ENCODE data around the gene LATS1. TPM values are rescaled to one million over a fixed set of nuclear protein-coding genes. Genes with fewer than 3 reads are reported as not detected.

Gene LATS1
- total RNA-seq, 1 donor from 2014 or later: 27.9 TPM

- no peaks in the 10 kb centered on the region for H3K9me3 Mint-ChIP-seq (ENCODE audit: unreplicated experiment)
- no peaks in the 10 kb centered on the region for H4K20me1 ChIP-seq (ENCODE audit: insufficient read depth, low read length)
- DNase-seq (ENCODE audit: low read depth) (no peak), FAIRE-seq (no peak)
- no peaks in the 10 kb centered on the region for H3K4me1 Mint-ChIP-seq (ENCODE audit: low read depth, unreplicated experiment)
- no peaks in the 10 kb centered on the region for H3K27me3 Mint-ChIP-seq (ENCODE audit: low read depth, unreplicated experiment)
- H3K27ac ChIP-seq (ENCODE audit: low read depth, low read length): no peak overlapping the region
- no peak overlapping the region for H3K27ac Mint-ChIP-seq (ENCODE audit: unreplicated experiment)
- no peaks in the 10 kb centered on the region for H3K27me3 ChIP-seq (ENCODE audit: insufficient read depth, low read length)
- H3K9ac ChIP-seq (ENCODE audit: low read length): no peak overlapping the region
- no peak overlapping the region for H3K4me3 Mint-ChIP-seq (ENCODE audit: unreplicated experiment)
- H3K4me2 ChIP-seq (ENCODE audit: low read length): no peak overlapping the region
- no peak overlapping the region for H2AFZ ChIP-seq (ENCODE audit: low read depth, low read length)
- TF ChIP-seq EZH2 (IDR thresholded peaks at IDR 0.05; ENCODE audit: insufficient read depth, low read length): no peak
- TF ChIP-seq, protein P1, sequence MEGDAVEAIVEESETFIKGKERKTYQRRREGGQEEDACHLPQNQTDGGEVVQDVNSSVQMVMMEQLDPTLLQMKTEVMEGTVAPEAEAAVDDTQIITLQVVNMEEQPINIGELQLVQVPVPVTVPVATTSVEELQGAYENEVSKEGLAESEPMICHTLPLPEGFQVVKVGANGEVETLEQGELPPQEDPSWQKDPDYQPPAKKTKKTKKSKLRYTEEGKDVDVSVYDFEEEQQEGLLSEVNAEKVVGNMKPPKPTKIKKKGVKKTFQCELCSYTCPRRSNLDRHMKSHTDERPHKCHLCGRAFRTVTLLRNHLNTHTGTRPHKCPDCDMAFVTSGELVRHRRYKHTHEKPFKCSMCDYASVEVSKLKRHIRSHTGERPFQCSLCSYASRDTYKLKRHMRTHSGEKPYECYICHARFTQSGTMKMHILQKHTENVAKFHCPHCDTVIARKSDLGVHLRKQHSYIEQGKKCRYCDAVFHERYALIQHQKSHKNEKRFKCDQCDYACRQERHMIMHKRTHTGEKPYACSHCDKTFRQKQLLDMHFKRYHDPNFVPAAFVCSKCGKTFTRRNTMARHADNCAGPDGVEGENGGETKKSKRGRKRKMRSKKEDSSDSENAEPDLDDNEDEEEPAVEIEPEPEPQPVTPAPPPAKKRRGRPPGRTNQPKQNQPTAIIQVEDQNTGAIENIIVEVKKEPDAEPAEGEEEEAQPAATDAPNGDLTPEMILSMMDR (IDR thresholded peaks at IDR 0.05; ENCODE audit: insufficient read depth, low read depth, low read length): no peak
- H3K9me3 ChIP-seq (ENCODE audit: insufficient read depth, low read depth, low read length): no peaks in the 10 kb centered on the region
- no peak overlapping the region for H3K4me3 ChIP-seq (ENCODE audit: insufficient read depth, low read depth, low read length)
- H3K4me1 ChIP-seq (ENCODE audit: insufficient read depth, low read length): no peaks in the 10 kb centered on the region
- H3K36me3 Mint-ChIP-seq (ENCODE audit: low read depth, unreplicated experiment): no peaks in the 10 kb centered on the region
- no peaks in the 10 kb centered on the region for H3K36me3 ChIP-seq (ENCODE audit: insufficient read depth, low read length)
- H3K79me2 ChIP-seq (ENCODE audit: insufficient read depth, low read length): no peaks in the 10 kb centered on the region
Measured at GRCh38 chr6:149634315-149634714, 83.6 kb downstream of the LATS1 start.

DNA sequence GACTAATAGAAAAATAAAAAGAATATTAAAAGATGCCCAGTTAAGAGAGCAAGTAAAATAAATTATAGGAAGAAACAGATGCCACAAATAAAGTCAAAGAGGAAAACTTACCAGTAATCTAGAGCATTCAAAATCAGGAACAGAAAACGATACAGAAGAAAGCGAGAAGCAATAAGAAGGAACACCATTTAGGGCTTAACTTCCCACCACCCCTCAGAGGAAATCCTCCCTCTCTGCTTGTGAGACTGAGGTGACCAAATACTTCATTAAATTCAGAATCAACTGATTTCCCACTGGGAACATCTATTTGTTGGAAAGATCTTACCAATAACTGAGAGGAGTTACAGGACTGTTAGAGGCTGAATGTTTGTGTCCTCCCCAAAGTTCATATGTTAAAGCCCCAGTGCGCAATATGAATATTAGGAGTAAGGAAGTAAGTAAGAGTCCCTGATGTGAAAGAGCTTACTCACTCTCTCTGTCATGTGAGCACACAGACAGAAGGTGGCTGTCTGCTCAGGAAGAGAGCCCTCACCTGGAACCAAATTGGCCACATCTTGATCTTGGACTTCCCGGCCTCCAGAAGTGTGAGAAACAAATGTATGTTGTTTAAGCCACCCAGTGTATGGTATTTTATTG is 88.9 kb downstream of the LATS1 start:
- Mint-ChIP-seq H3K27ac (ENCODE audit: unreplicated experiment) (no peak overlapping the region), H3K27me3 (ENCODE audit: low read depth, unreplicated experiment) (no peaks in the 10 kb centered on the region), H3K36me3 (ENCODE audit: low read depth, unreplicated experiment) (peaks cover 5% of the 10 kb centered on the region), H3K4me1 (ENCODE audit: low read depth, unreplicated experiment) (no peaks in the 10 kb centered on the region), H3K4me3 (ENCODE audit: unreplicated experiment) (no peak overlapping the region), H3K9me3 (ENCODE audit: unreplicated experiment) (no peaks in the 10 kb centered on the region)
- Histone ChIP-seq H3K27ac (ENCODE audit: low read depth, low read length) (no peak overlapping the region), H3K9me3 (ENCODE audit: insufficient read depth, low read depth, low read length) (no peaks in the 10 kb centered on the region), H2AFZ (ENCODE audit: low read depth, low read length) (no peak overlapping the region), H3K79me2 (ENCODE audit: insufficient read depth, low read length) (no peaks in the 10 kb centered on the region), H3K4me1 (ENCODE audit: insufficient read depth, low read length) (no peaks in the 10 kb centered on the region), H3K36me3 (ENCODE audit: insufficient read depth, low read length) (no peaks in the 10 kb centered on the region), H3K9ac (ENCODE audit: low read length) (no peak overlapping the region), H4K20me1 (ENCODE audit: insufficient read depth, low read length) (peaks cover 4% of the 10 kb centered on the region), H3K4me3 (ENCODE audit: insufficient read depth, low read depth, low read length) (no peak overlapping the region), H3K4me2 (ENCODE audit: low read length) (no peak overlapping the region), H3K27me3 (ENCODE audit: insufficient read depth, low read length) (no peaks in the 10 kb centered on the region)
- TF ChIP-seq, protein P1 (IDR thresholded peaks at IDR 0.05; ENCODE audit: insufficient read depth, low read depth, low read length): no peak
- no peak for TF ChIP-seq EZH2 (IDR thresholded peaks at IDR 0.05; ENCODE audit: insufficient read depth, low read length)
- no peak for FAIRE-seq
- no peak for DNase-seq (ENCODE audit: low read depth)

DNA sequence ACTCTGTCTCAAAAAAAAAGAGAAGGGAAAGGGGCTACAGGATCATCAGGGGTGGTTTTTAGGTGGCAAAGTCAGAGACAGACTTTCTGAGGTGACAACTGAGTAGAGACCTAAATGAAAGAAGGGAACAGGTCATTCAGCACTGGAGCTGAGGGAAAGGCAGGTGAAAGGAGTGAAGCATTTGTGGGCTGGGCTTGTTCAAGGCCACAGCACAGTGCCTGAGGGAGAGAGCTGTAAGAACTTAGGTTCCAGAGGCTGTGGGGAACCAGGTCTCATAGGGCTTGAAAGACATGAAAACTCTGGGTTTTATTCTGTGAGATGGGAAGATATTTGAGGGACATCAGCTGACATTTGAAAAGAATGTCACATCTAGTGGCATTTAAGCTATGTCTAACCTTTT is 90.2 kb downstream of the LATS1 start:
- no peaks in the 10 kb centered on the region for H3K4me1 Mint-ChIP-seq (ENCODE audit: low read depth, unreplicated experiment)
- Histone ChIP-seq H2AFZ (ENCODE audit: low read depth, low read length) (no peak overlapping the region), H3K9me3 (ENCODE audit: insufficient read depth, low read depth, low read length) (no peaks in the 10 kb centered on the region), H3K27me3 (ENCODE audit: insufficient read depth, low read length) (no peaks in the 10 kb centered on the region), H3K36me3 (ENCODE audit: insufficient read depth, low read length) (no peaks in the 10 kb centered on the region), H3K4me3 (ENCODE audit: insufficient read depth, low read depth, low read length) (no peak overlapping the region), H3K4me2 (ENCODE audit: low read length) (no peak overlapping the region), H4K20me1 (ENCODE audit: insufficient read depth, low read length) (peaks cover 4% of the 10 kb centered on the region), H3K4me1 (ENCODE audit: insufficient read depth, low read length) (no peaks in the 10 kb centered on the region), H3K9ac (ENCODE audit: low read length) (no peak overlapping the region), H3K27ac (ENCODE audit: low read depth, low read length) (no peak overlapping the region), H3K79me2 (ENCODE audit: insufficient read depth, low read length) (no peaks in the 10 kb centered on the region)
- H3K27me3 Mint-ChIP-seq (ENCODE audit: low read depth, unreplicated experiment): no peaks in the 10 kb centered on the region
- peaks cover 5% of the 10 kb centered on the region for H3K36me3 Mint-ChIP-seq (ENCODE audit: low read depth, unreplicated experiment)
- no peaks in the 10 kb centered on the region for H3K9me3 Mint-ChIP-seq (ENCODE audit: unreplicated experiment)
- FAIRE-seq (no peak), DNase-seq (ENCODE audit: low read depth) (no peak)
- H3K4me3 Mint-ChIP-seq (ENCODE audit: unreplicated experiment): no peak overlapping the region
- no peak overlapping the region for H3K27ac Mint-ChIP-seq (ENCODE audit: unreplicated experiment)
- no peak for TF ChIP-seq EZH2 (IDR thresholded peaks at IDR 0.05; ENCODE audit: insufficient read depth, low read length)
- TF ChIP-seq, protein P1 (IDR thresholded peaks at IDR 0.05; ENCODE audit: insufficient read depth, low read depth, low read length): no peak
